CD4-positive, alpha-beta T cell (primary cell): ENCODE measurements around the gene ZKSCAN3. TPM values are rescaled to one million over a fixed set of nuclear protein-coding genes. Genes with fewer than 3 reads are reported as not detected.
A peak's percentile ranks its signal among the peaks of the same experiment; 100 is the strongest.

Source experiments
- ATAC-seq: fragments of 200-7000 bp; cut with Tn5 transposase; one replicate; pipeline ENCODE4 v1.10.0; 2022; ENCODE audit warnings: mild to moderate bottlenecking; ENCODE audit not compliant: poor library complexity
- CTCF ChIA-PET: fragments of 350-600 bp; sonication (Branson Sonifier 250); formaldehyde crosslinking; loops from one replicate; lab custom pipeline; 2021; ENCODE audit warnings: antibody characterized with exemption, inconsistent platforms; lab: Charles Lee
- POLR2A ChIA-PET: fragments of 350-600 bp; sonication (Branson Sonifier 250); formaldehyde crosslinking; loops from one replicate; lab custom pipeline; 2021; ENCODE audit warnings: antibody characterized with exemption, inconsistent platforms; lab: Charles Lee
- DNase-seq, 14 experiments: peaks; one replicate each; pipeline ENCODE4 v3.0.0-alpha.2; 2013 to 2020; ENCODE audit warnings: mixed read lengths in 2 of 14
- H3K27ac ChIP-seq, 2 donors: one replicate each; pipeline versions ENCODE4 v1.5.1 to v1.7.0; 2013; ENCODE audit warnings: low read length in 2 of 2, low read depth in 1 of 2, mild to moderate bottlenecking in 1 of 2
- H3K27me3 ChIP-seq, 2 experiments: 1 replicate in 1 of 2; 2 replicates in 1 of 2; pipeline versions ENCODE4 v1.6.1 to v1.7.0; 2013; ENCODE audit warnings: low read length in 2 of 2, control low read depth in 1 of 2, mild to moderate bottlenecking in 1 of 2, moderate library complexity in 1 of 2; ENCODE audit not compliant: insufficient read depth in 2 of 2, control insufficient read depth in 1 of 2
- H3K36me3 ChIP-seq: one replicate; pipeline ENCODE4 v1.6.1; 2013; ENCODE audit warnings: low read length, control low read depth; ENCODE audit not compliant: insufficient read depth
- H3K4me1 ChIP-seq: one replicate; pipeline ENCODE4 v1.6.1; 2013; ENCODE audit warnings: low read length, control low read depth; ENCODE audit not compliant: insufficient read depth
- H3K4me3 ChIP-seq: one replicate; pipeline ENCODE4 v1.5.1; 2013; ENCODE audit warnings: mild to moderate bottlenecking, low read length, moderate library complexity
- H3K9me3 ChIP-seq, 2 experiments: 1 replicate in 1 of 2; 2 replicates in 1 of 2; pipeline versions ENCODE4 v1.6.1 to v1.7.0; 2013; ENCODE audit warnings: low read length in 2 of 2, mild to moderate bottlenecking in 2 of 2, control low read depth in 1 of 2, moderate library complexity in 1 of 2; ENCODE audit not compliant: control insufficient read depth in 1 of 2, insufficient read depth in 1 of 2
- H3K27ac Mint-ChIP-seq: one replicate; pipeline ENCODE4 v1.8.0; 2020; ENCODE audit warnings: mixed read lengths
- H3K27me3 Mint-ChIP-seq: one replicate; pipeline ENCODE4 v1.8.0; 2021; ENCODE audit warnings: mixed read lengths
- H3K36me3 Mint-ChIP-seq: one replicate; pipeline ENCODE4 v1.8.0; 2021; ENCODE audit warnings: low read depth, mixed read lengths
- H3K4me1 Mint-ChIP-seq: one replicate; pipeline ENCODE4 v1.8.0; 2021; ENCODE audit warnings: low read depth, mixed read lengths
- H3K4me3 Mint-ChIP-seq: one replicate; pipeline ENCODE4 v1.8.0; 2020; ENCODE audit warnings: mild to moderate bottlenecking, mixed read lengths
- H3K9me3 Mint-ChIP-seq: one replicate; pipeline ENCODE4 v1.8.0; 2020; ENCODE audit warnings: mixed read lengths
- intact Hi-C, 2 experiments: fragments of 100-400 bp; cut with DNase I in 1 of 2; cut with micrococcal nuclease in 1 of 2; formaldehyde crosslinking; loops; one replicate each; pipeline versions ENCODE4 v1.15.1 to v1.9.0; 2023 to 2025; cut with DNase I, micrococcal nuclease
- total RNA-seq, 174 experiments: library from RNA in 2 of 174; stranded (reverse) in 2 of 174; gene quantifications; one replicate each; pipeline ENCODE4 v1.2.3 and lab custom pipeline; 2021 to 2026
- TF ChIP-seq, protein P1 (sequence below): fragments of 200-600 bp; IDR thresholded peaks from one replicate; pipeline ENCODE4 v1.8.0; 2022; ENCODE audit warnings: antibody characterized with exemption, mild to moderate bottlenecking

Gene ZKSCAN3
- total RNA-seq, 2 experiments from 2014 or later, result 0.88 to 0.89 TPM

GRCh38 chr6:28336284-28337120 lies 13.2 kb upstream of the ZKSCAN3 start:
- ChIA-PET POLR2A (interaction anchor here (1.0 to 2.2 kb wide), 11 partner anchors 13 to 559 kb away, joined by 3 to 18 read pairs (median 5); partner anchors contain the start of genes ZKSCAN3 and ZSCAN26), CTCF (interaction anchor here (1.3 to 3.6 kb wide), 2 partner anchors 19 to 67 kb away, joined by 4 to 17 read pairs; no protein-coding TSS in a partner anchor)
- TF ChIP-seq, protein P1, sequence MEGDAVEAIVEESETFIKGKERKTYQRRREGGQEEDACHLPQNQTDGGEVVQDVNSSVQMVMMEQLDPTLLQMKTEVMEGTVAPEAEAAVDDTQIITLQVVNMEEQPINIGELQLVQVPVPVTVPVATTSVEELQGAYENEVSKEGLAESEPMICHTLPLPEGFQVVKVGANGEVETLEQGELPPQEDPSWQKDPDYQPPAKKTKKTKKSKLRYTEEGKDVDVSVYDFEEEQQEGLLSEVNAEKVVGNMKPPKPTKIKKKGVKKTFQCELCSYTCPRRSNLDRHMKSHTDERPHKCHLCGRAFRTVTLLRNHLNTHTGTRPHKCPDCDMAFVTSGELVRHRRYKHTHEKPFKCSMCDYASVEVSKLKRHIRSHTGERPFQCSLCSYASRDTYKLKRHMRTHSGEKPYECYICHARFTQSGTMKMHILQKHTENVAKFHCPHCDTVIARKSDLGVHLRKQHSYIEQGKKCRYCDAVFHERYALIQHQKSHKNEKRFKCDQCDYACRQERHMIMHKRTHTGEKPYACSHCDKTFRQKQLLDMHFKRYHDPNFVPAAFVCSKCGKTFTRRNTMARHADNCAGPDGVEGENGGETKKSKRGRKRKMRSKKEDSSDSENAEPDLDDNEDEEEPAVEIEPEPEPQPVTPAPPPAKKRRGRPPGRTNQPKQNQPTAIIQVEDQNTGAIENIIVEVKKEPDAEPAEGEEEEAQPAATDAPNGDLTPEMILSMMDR, result no peak
- peak in 7 of 14 experiments; percentile 2 to 68 (median 27) for DNase-seq
- no peak overlapping the region for H3K4me3 Mint-ChIP-seq
- Histone ChIP-seq H3K27ac (peak overlapping the region; percentile 81 to 85), H3K4me1 (peaks cover 23% of the 10 kb centered on the region), H3K9me3 (peaks cover 0 to 4% of the 10 kb centered on the region in 2 experiments), H3K4me3 (peak overlapping the region; percentile 65), H3K36me3 (no peaks in the 10 kb centered on the region), H3K27me3 (no peaks in the 10 kb centered on the region)
- peak; percentile 15 for ATAC-seq
- H3K27me3 Mint-ChIP-seq, result peaks cover 2% of the 10 kb centered on the region
- peaks cover 2% of the 10 kb centered on the region for H3K9me3 Mint-ChIP-seq
- peaks cover 5% of the 10 kb centered on the region for H3K4me1 Mint-ChIP-seq
- H3K36me3 Mint-ChIP-seq, result no peaks in the 10 kb centered on the region
- intact Hi-C loops, result loop anchor here in 1 of 2 experiments (10.0 kb wide), 1 partner anchor 108 kb away; the partner anchor contains the start of gene ZSCAN23
- no peak overlapping the region for H3K27ac Mint-ChIP-seq

GRCh38 chr6:28337121-28337520 lies 12.6 kb upstream of the ZKSCAN3 start:
- H3K4me1 Mint-ChIP-seq, result peaks cover 5% of the 10 kb centered on the region
- TF ChIP-seq, protein P1, result no peak
- Histone ChIP-seq H3K36me3 (no peaks in the 10 kb centered on the region), H3K27ac (no peak overlapping the region), H3K4me3 (no peak overlapping the region), H3K27me3 (no peaks in the 10 kb centered on the region), H3K9me3 (peaks cover 0 to 4% of the 10 kb centered on the region in 2 experiments), H3K4me1 (peaks cover 23% of the 10 kb centered on the region)
- H3K27me3 Mint-ChIP-seq, result peaks cover 4% of the 10 kb centered on the region
- DNase-seq (no peak), ATAC-seq (no peak)
- no peak overlapping the region for H3K27ac Mint-ChIP-seq
- intact Hi-C loops, result loop anchor here in 1 of 2 experiments (10.0 kb wide), 1 partner anchor 108 kb away; the partner anchor contains the start of gene ZSCAN23
- ChIA-PET POLR2A (interaction anchor here (1.0 to 2.2 kb wide), 4 partner anchors 12 to 195 kb away, joined by 3 to 13 read pairs (median 5); partner anchors contain the start of genes ZKSCAN3 and ZKSCAN8), CTCF (interaction anchor here (3.6 kb wide), 1 partner anchor 19 kb away, joined by 17 read pairs; no protein-coding TSS in a partner anchor)
- no peaks in the 10 kb centered on the region for H3K36me3 Mint-ChIP-seq
- H3K9me3 Mint-ChIP-seq, result peaks cover 2% of the 10 kb centered on the region
- no peak overlapping the region for H3K4me3 Mint-ChIP-seq

DNA sequence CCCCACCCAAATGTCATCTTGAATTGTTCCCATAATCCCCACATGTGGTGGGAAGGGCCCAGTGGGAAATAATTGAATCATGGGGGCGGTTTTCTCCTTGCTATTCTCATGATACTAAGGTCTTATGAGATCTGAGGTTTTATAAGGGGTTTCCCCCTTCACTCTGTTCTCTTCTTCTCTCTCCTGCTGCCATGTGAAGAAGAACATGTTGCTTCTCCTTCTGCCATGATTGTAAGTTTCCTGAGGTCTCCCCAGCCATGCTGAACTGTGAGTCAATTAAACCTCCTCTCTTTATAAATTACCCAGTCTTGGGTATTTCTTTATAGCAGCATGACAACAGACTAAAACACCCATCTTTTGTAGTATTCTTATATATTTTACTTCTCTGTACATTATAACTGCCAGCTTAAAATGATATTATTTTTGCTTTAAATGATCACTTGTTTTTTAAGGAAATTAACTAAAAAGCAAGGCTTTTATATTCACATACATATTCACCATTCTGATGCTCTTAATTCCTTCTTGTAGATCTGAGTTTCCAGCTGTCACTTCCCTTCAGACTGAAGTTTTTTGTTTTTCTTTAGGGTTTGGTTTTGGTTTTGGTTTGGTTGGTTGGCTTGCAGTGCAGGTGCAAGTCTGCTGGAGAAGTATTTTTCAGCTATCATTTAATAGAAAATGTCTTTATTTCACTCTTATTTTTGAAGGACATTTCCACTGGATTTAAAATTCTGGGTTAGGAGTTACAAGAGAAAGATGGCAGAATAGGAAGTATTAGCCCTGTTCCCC lies 9.2 kb upstream of the ZKSCAN3 start:
- Histone ChIP-seq H3K9me3 (peaks cover 0 to 4% of the 10 kb centered on the region in 2 experiments), H3K27me3 (peaks cover 0 to 1% of the 10 kb centered on the region in 2 experiments), H3K4me3 (no peak overlapping the region), H3K27ac (no peak overlapping the region), H3K36me3 (no peaks in the 10 kb centered on the region), H3K4me1 (peaks cover 15% of the 10 kb centered on the region)
- intact Hi-C loops, result no loop called here
- Mint-ChIP-seq H3K36me3 (no peaks in the 10 kb centered on the region), H3K27ac (no peak overlapping the region), H3K27me3 (peaks cover 27% of the 10 kb centered on the region), H3K4me1 (no peaks in the 10 kb centered on the region), H3K4me3 (no peak overlapping the region), H3K9me3 (peaks cover 2% of the 10 kb centered on the region)
- DNase-seq (no peak), ATAC-seq (no peak)
- TF ChIP-seq, protein P1, result no peak
- ChIA-PET CTCF (interaction anchor here (2.1 kb wide), 1 partner anchor 16 kb away, joined by 6 read pairs; no protein-coding TSS in a partner anchor), POLR2A (no interaction called here)
